Sigmoid colon (tissue), 4 donors: ENCODE data around the gene USP31.

Experiments used
- CTCF ChIP-seq, 4 experiments: fragments of 450-650 bp in 3 of 4; fragments of 200-600 bp in 1 of 4; IDR thresholded peaks; one replicate each; pipeline ENCODE4 v1.5.1; 2016 to 2019; ENCODE audit warnings: antibody characterized with exemption in 4 of 4, mild to moderate bottlenecking in 3 of 4, moderate library complexity in 2 of 4
- EP300 ChIP-seq, 4 donors: sonication (generic); formaldehyde crosslinking; IDR thresholded peaks; one replicate each; pipeline ENCODE4 v1.6.1; 2017; ENCODE audit warnings: antibody characterized with exemption in 4 of 4
- POLR2A ChIP-seq, 2 donors: fragments of 450-650 bp; IDR thresholded peaks; one replicate each; pipeline ENCODE4 v1.6.1; 2016; ENCODE audit warnings: antibody characterized with exemption in 2 of 2, mild to moderate bottlenecking in 2 of 2, moderate library complexity in 2 of 2
- POLR2AphosphoS5 ChIP-seq, 4 donors: sonication (generic); formaldehyde crosslinking; IDR thresholded peaks; one replicate each; pipeline ENCODE4 v1.6.1; 2017; ENCODE audit warnings: antibody characterized with exemption in 4 of 4

- TF ChIP-seq POLR2A (IDR thresholded peaks at IDR 0.05) (no peak), CTCF (IDR thresholded peaks at IDR 0.05) (no peak), POLR2AphosphoS5 (IDR thresholded peaks at IDR 0.05) (no peak), EP300 (IDR thresholded peaks at IDR 0.05) (no peak)
Measured at GRCh38 chr16:23062524-23062923, 86.7 kb downstream of the USP31 start.
